ENCODE results near the gene ZBTB34.

ZBTB34 gene

GRCh38 chr9:126891676-126892075 is 31.2 kb downstream of the ZBTB34 start:
- no peak for TF ChIP-seq CTCF (IDR thresholded peaks at IDR 0.05; ENCODE audit: low read depth, low read length)
- no peak overlapping the region for H3K4me3 ChIP-seq (ENCODE audit: low read depth, low read length)
- in situ Hi-C loops (cut with HindIII; ENCODE audit: low sequenced_read_pairs): no loop called here
- no peak for DNase-seq (ENCODE audit: low read depth, low spot score)

- TF ChIP-seq CTCF (IDR thresholded peaks at IDR 0.05; ENCODE audit: low read depth, low read length): no peak
- DNase-seq (ENCODE audit: low read depth, low spot score): no peak
- in situ Hi-C loops (cut with HindIII; ENCODE audit: low sequenced_read_pairs): no loop called here
- H3K4me3 ChIP-seq (ENCODE audit: low read depth, low read length): no peak overlapping the region
Measured at GRCh38 chr9:126893079-126893478, 32.6 kb downstream of the ZBTB34 start.

- in situ Hi-C loops (cut with HindIII; ENCODE audit: low sequenced_read_pairs): no loop called here
- H3K4me3 ChIP-seq (ENCODE audit: low read depth, low read length): no peak overlapping the region
- TF ChIP-seq CTCF (IDR thresholded peaks at IDR 0.05; ENCODE audit: low read depth, low read length): no peak
- DNase-seq (ENCODE audit: low read depth, low spot score): no peak
Measured at GRCh38 chr9:126894052-126894603, 33.7 kb downstream of the ZBTB34 start.

GRCh38 chr9:126902210-126902609 is 41.8 kb downstream of the ZBTB34 start:
- DNase-seq (ENCODE audit: low read depth, low spot score): no peak
- TF ChIP-seq CTCF (IDR thresholded peaks at IDR 0.05; ENCODE audit: low read depth, low read length): no peak
- H3K4me3 ChIP-seq (ENCODE audit: low read depth, low read length): no peak overlapping the region
- in situ Hi-C loops (cut with HindIII; ENCODE audit: low sequenced_read_pairs): no loop called here

- in situ Hi-C loops (cut with HindIII; ENCODE audit: low sequenced_read_pairs): no loop called here
- H3K4me3 ChIP-seq (ENCODE audit: low read depth, low read length): no peak overlapping the region
- DNase-seq (ENCODE audit: low read depth, low spot score): no peak
- TF ChIP-seq CTCF (IDR thresholded peaks at IDR 0.05; ENCODE audit: low read depth, low read length): no peak
Measured at GRCh38 chr9:126904586-126904985, 44.1 kb downstream of the ZBTB34 start.

- DNase-seq (ENCODE audit: low read depth, low spot score): no peak
- no peak for TF ChIP-seq CTCF (IDR thresholded peaks at IDR 0.05; ENCODE audit: low read depth, low read length)
- in situ Hi-C loops (cut with HindIII; ENCODE audit: low sequenced_read_pairs): no loop called here
- no peak overlapping the region for H3K4me3 ChIP-seq (ENCODE audit: low read depth, low read length)
Measured at GRCh38 chr9:126906091-126906490, 45.7 kb downstream of the ZBTB34 start.

GRCh38 chr9:126907058-126907457 is 46.6 kb downstream of the ZBTB34 start:
- in situ Hi-C loops (cut with HindIII; ENCODE audit: low sequenced_read_pairs): no loop called here
- TF ChIP-seq CTCF (IDR thresholded peaks at IDR 0.05; ENCODE audit: low read depth, low read length): no peak
- no peak for DNase-seq (ENCODE audit: low read depth, low spot score)

More at GRCh38 chr9:126907058-126907457, 46.6 kb downstream of the ZBTB34 start:
- no peak overlapping the region for H3K4me3 ChIP-seq (ENCODE audit: low read depth, low read length)

All from astrocyte of the spinal cord (primary cell).